ENCODE measurements around the gene SYT8.

The SYT8 gene

DNA sequence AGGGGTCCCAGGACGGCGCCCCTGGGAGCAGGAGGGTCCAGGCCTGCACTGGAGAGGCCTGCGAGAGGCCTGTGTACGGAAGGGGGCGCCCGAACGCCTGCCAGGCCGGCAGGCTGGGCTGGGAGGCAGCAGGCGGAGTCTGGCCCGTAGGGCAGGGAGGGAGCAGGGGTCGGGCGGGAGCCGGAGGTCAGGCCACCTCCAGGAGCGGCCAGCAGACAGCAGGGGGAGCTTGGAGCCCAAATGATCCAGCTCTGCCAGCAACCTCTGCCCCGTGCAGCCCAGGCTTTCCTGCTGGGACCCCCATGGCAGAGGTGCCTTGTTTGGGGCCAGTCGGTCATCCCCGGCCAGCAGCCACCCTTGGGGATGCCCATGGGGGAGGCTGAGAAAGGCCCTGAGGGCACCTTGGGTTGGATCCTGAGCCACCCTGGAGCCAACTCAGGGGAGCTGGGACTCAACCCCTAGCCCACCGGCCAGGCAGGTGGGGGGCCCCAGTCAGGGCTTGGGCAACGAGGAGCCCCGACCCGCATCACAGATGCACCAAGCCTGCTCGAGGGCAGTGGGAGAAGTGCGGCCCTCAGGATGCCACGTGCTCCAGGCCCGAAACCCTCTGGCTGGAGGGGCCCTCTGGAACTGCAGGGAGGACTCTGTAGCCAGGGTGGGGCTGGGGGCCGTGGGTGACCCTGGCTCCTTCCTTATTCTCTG, 9.6 kb upstream of the SYT8 start:
- no peak overlapping the region for H3K27ac Mint-ChIP-seq
- peaks cover 7% of the 10 kb centered on the region for H3K9me3 Mint-ChIP-seq
- H3K4me3 Mint-ChIP-seq, result no peak overlapping the region
- H3K36me3 Mint-ChIP-seq (ENCODE audit: low read depth), result no peaks in the 10 kb centered on the region
- TF ChIP-seq, protein P1, sequence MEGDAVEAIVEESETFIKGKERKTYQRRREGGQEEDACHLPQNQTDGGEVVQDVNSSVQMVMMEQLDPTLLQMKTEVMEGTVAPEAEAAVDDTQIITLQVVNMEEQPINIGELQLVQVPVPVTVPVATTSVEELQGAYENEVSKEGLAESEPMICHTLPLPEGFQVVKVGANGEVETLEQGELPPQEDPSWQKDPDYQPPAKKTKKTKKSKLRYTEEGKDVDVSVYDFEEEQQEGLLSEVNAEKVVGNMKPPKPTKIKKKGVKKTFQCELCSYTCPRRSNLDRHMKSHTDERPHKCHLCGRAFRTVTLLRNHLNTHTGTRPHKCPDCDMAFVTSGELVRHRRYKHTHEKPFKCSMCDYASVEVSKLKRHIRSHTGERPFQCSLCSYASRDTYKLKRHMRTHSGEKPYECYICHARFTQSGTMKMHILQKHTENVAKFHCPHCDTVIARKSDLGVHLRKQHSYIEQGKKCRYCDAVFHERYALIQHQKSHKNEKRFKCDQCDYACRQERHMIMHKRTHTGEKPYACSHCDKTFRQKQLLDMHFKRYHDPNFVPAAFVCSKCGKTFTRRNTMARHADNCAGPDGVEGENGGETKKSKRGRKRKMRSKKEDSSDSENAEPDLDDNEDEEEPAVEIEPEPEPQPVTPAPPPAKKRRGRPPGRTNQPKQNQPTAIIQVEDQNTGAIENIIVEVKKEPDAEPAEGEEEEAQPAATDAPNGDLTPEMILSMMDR (IDR thresholded peaks at IDR 0.05; ENCODE audit: unreplicated experiment in 3 of 3), result peak; percentile 54 to 73 (median 62)
- peaks cover 23% of the 10 kb centered on the region for H3K4me1 Mint-ChIP-seq
- peaks cover 3% of the 10 kb centered on the region for H3K27me3 Mint-ChIP-seq (ENCODE audit: low read depth)

- Mint-ChIP-seq H3K36me3 (ENCODE audit: low read depth) (no peaks in the 10 kb centered on the region), H3K27ac (peak overlapping the region in 1 of 3 experiments; percentile 72), H3K4me3 (no peak overlapping the region), H3K9me3 (peaks cover 4% of the 10 kb centered on the region), H3K27me3 (ENCODE audit: low read depth) (peaks cover 3% of the 10 kb centered on the region), H3K4me1 (peaks cover 25% of the 10 kb centered on the region)
- TF ChIP-seq, protein P1 (IDR thresholded peaks at IDR 0.05; ENCODE audit: unreplicated experiment in 3 of 3), result no peak
These were observed 8.9 kb upstream of the SYT8 start for GRCh38 chr11:1825785-1826451.

- Mint-ChIP-seq H3K36me3 (ENCODE audit: low read depth) (no peaks in the 10 kb centered on the region), H3K4me3 (no peak overlapping the region), H3K4me1 (peaks cover 26% of the 10 kb centered on the region), H3K27me3 (ENCODE audit: low read depth) (peaks cover 3% of the 10 kb centered on the region), H3K27ac (peak overlapping the region in 2 of 3 experiments; percentile 49 to 72), H3K9me3 (no peaks in the 10 kb centered on the region)
- TF ChIP-seq, protein P1 (IDR thresholded peaks at IDR 0.05; ENCODE audit: unreplicated experiment in 3 of 3), result no peak
These were observed 8.2 kb upstream of the SYT8 start for GRCh38 chr11:1826552-1827094.

DNA sequence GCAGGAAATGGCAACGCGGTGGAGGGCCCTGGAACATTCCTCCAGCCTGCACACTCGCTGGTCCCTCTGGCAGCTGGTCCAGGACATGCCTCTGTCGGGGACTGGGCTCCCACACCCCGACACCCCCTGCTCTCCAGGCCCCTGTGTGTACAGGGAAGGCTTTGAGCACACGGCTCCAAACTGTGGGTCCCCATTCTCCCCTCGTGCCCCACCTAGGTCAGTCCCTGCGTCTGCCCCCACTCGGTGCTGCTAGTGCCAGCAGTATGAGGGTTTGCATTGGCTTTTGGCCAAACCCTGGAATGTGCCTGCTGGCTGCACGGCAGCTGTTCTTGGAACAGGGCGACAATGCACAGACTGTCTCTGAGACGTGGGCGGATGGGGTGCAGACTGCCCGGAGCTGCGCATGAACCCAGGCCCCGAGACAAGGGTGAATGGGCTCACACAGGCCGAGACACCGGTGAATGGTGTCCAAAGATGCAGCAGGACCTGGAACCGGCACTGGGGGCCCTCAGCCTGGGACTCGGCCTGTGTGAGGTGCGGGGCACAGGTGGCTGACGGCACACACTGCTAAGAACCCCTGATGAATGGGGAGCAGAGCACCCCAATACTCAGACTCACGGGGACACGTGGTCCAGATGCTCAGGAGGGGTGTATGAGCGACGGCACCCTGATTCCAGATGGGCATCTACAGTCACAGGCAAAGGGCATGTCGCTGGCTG, 7.5 kb upstream of the SYT8 start:
- Mint-ChIP-seq H3K9me3 (no peaks in the 10 kb centered on the region), H3K4me3 (peak overlapping the region; percentile 36 to 55 (median 49)), H3K4me1 (peaks cover 31% of the 10 kb centered on the region), H3K27me3 (ENCODE audit: low read depth) (peaks cover 3% of the 10 kb centered on the region), H3K27ac (peak overlapping the region; percentile 72 to 90 (median 84)), H3K36me3 (ENCODE audit: low read depth) (no peaks in the 10 kb centered on the region)
- TF ChIP-seq, protein P1 (IDR thresholded peaks at IDR 0.05; ENCODE audit: unreplicated experiment in 3 of 3), result no peak

GRCh38 chr11:1827931-1828330, 6.9 kb upstream of the SYT8 start:
- Mint-ChIP-seq H3K27me3 (ENCODE audit: low read depth) (peaks cover 3% of the 10 kb centered on the region), H3K27ac (peak overlapping the region in 2 of 3 experiments; percentile 72 to 90), H3K4me3 (peak overlapping the region in 2 of 3 experiments; percentile 49 to 55), H3K4me1 (peaks cover 33% of the 10 kb centered on the region), H3K36me3 (ENCODE audit: low read depth) (no peaks in the 10 kb centered on the region), H3K9me3 (no peaks in the 10 kb centered on the region)
- TF ChIP-seq, protein P1 (IDR thresholded peaks at IDR 0.05; ENCODE audit: unreplicated experiment in 3 of 3), result no peak
